Measurements from ENCODE around the gene PDLIM7.

The PDLIM7 gene

GRCh38 chr5:177455661-177456590 is 41.5 kb downstream of the PDLIM7 start:
- peak overlapping the region; percentile 42 to 45 for H3K4me3 ChIP-seq (replicated peaks in 1 of 2; ENCODE audit: low read depth in 2 of 2, low read length in 2 of 2)
- TF ChIP-seq, protein P1, sequence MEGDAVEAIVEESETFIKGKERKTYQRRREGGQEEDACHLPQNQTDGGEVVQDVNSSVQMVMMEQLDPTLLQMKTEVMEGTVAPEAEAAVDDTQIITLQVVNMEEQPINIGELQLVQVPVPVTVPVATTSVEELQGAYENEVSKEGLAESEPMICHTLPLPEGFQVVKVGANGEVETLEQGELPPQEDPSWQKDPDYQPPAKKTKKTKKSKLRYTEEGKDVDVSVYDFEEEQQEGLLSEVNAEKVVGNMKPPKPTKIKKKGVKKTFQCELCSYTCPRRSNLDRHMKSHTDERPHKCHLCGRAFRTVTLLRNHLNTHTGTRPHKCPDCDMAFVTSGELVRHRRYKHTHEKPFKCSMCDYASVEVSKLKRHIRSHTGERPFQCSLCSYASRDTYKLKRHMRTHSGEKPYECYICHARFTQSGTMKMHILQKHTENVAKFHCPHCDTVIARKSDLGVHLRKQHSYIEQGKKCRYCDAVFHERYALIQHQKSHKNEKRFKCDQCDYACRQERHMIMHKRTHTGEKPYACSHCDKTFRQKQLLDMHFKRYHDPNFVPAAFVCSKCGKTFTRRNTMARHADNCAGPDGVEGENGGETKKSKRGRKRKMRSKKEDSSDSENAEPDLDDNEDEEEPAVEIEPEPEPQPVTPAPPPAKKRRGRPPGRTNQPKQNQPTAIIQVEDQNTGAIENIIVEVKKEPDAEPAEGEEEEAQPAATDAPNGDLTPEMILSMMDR (IDR thresholded peaks at IDR 0.05; ENCODE audit: low read depth, low read length): peak; percentile 91
- DNase-seq (ENCODE audit: low read depth in 2 of 2): peak; percentile 92 to 93

- TF ChIP-seq, protein P1 (IDR thresholded peaks at IDR 0.05; ENCODE audit: low read depth, low read length): peak; percentile 41
- DNase-seq (ENCODE audit: low read depth in 2 of 2): peak; percentile 59 to 67
- peak overlapping the region; percentile 45 to 49 for H3K4me3 ChIP-seq (replicated peaks in 1 of 2; ENCODE audit: low read depth in 2 of 2, low read length in 2 of 2)
Measured at GRCh38 chr5:177455036-177455660, 42.3 kb downstream of the PDLIM7 start.

DNA sequence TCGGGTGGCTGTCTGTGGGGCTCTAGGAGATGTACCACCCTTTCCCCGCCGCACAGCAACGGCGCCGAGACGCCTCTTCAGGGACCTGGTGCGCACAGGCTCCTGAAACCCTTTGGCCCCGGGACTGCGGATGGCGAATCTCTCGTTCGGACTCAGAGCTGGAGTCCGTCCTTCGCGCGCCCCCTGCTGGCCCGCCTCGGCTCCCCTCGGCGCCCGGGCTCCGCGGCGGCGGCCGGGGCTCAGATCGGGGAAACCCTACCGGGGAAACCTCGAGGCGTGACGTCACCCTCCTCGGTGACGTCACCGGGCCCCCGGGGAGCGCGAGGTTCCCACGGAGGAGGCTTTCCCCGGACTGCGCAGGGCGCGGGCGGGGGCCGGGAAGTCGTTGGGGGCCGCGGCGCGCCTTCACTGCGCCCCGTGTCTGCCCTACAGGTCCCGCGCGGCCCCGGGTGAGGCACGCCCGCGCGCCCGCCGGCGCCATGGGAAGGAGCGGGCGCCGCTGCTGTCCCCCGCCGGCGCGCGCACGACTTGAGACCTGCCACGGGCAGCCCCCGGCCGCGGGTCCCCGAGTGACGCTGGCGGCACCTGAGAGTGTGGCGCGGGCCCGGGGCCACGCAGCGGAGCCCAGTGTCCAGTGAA is 42.9 kb downstream of the PDLIM7 start:
- peak overlapping the region; percentile 45 to 49 for H3K4me3 ChIP-seq (replicated peaks in 1 of 2; ENCODE audit: low read depth in 2 of 2, low read length in 2 of 2)
- peak; percentile 89 for DNase-seq (ENCODE audit: low read depth in 2 of 2)
- TF ChIP-seq, protein P1 (IDR thresholded peaks at IDR 0.05; ENCODE audit: low read depth, low read length): peak; percentile 51

GRCh38 chr5:177453852-177454396 is 43.5 kb downstream of the PDLIM7 start:
- peak overlapping the region; percentile 24 to 26 for H3K4me3 ChIP-seq (replicated peaks in 1 of 2; ENCODE audit: low read depth in 2 of 2, low read length in 2 of 2)
- peak in 1 of 2 donors; percentile 45 for DNase-seq (ENCODE audit: low read depth in 2 of 2)
- TF ChIP-seq, protein P1 (IDR thresholded peaks at IDR 0.05; ENCODE audit: low read depth, low read length): no peak

DNA sequence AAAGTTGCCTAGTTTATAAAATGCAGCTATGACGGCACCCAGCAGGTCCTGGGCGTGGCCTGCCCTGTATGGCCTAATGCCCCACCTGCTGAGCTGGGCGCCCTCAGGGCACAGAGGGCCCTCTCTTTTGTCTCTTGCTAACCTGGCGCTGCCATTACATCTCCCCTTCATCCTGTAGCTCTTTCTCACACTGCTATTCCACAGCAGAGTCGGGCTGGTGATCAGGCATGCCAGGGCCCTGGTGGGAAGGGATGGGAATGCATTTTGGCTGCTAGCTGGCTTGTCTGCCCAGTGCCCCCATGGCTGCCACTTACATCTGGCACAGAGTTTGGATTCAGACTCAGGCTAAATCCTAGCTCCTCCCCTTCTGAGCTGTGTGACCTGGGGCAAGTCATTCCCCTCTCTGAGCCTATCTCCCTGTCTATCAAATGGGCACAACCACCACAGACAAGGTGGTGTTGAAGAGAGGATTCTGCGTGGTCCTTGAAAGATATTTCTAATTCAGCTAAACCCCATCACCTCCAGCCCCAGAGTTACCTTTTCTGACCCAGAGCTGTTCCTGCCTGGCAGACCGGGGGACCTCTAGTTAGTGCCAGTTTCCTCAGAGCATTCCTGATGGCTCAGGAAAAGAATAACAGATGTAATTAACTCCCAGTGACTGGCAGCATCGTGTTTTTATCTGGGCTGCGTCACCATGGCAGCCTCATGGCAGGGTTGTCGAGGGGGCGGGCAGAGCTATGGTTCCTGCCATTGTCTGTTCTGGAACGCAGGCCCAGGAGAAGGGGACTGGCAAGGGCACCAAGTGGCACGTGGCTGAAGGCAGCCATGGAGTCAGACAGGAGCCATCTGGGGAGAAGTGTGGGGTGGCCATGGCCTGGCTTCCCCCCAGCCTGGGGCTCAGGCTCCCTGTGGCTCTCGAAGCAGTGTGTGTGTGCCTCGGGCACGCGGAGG is 44.4 kb downstream of the PDLIM7 start:
- TF ChIP-seq, protein P1 (IDR thresholded peaks at IDR 0.05; ENCODE audit: low read depth, low read length): no peak
- no peak for DNase-seq (ENCODE audit: low read depth in 2 of 2)
- no peak overlapping the region for H3K4me3 ChIP-seq (replicated peaks in 1 of 2; ENCODE audit: low read depth in 2 of 2, low read length in 2 of 2)
